CD14-positive monocyte (primary cell): Measurements from ENCODE around the gene TNFSF4. TPM values are rescaled to one million over a fixed set of nuclear protein-coding genes. Genes with fewer than 3 reads are reported as not detected.
A peak's percentile ranks its signal among the peaks of the same experiment; 100 is the strongest.

Experiments used
- DNase-seq, 3 donors: peaks; one replicate each; pipeline ENCODE4 v3.0.0-alpha.2; 2011 to 2022
- H2AFZ ChIP-seq: 2 replicates; pipeline ENCODE4 v1.6.0; 2012; ENCODE audit warnings: mild to moderate bottlenecking, low read depth, low read length, inconsistent platforms; ENCODE audit not compliant: insufficient read depth, poor library complexity, severe bottlenecking
- H3K27ac ChIP-seq, 2 donors: 1 replicate in 1 of 2; 2 replicates in 1 of 2; pipeline ENCODE4 v1.5.1; 2012 to 2013; ENCODE audit warnings: low read length in 2 of 2, control low read depth in 1 of 2, inconsistent platforms in 1 of 2, low read depth in 1 of 2, mild to moderate bottlenecking in 1 of 2
- H3K27me3 ChIP-seq, 2 donors: one replicate each; pipeline versions ENCODE4 v1.6.0 to v1.6.1; 2011 to 2013; ENCODE audit warnings: low read length in 2 of 2; ENCODE audit not compliant: control insufficient read depth in 2 of 2, insufficient read depth in 2 of 2
- H3K36me3 ChIP-seq, 2 donors: replicated peaks in 1 of 2; 1 replicate in 1 of 2; 2 replicates in 1 of 2; pipeline versions ENCODE4 v1.5.1 to v1.6.1; 2012 to 2013; ENCODE audit warnings: low read length in 2 of 2, control low read depth in 1 of 2, inconsistent platforms in 1 of 2, mild to moderate bottlenecking in 1 of 2; ENCODE audit not compliant: insufficient read depth in 2 of 2, control insufficient read depth in 1 of 2
- H3K4me1 ChIP-seq, 2 donors: 1 replicate in 1 of 2; 2 replicates in 1 of 2; pipeline versions ENCODE4 v1.5.1 to v1.6.1; 2012 to 2013; ENCODE audit warnings: low read length in 2 of 2, control low read depth in 1 of 2, inconsistent platforms in 1 of 2, mild to moderate bottlenecking in 1 of 2, moderate library complexity in 1 of 2; ENCODE audit not compliant: insufficient read depth in 2 of 2, control insufficient read depth in 1 of 2
- H3K4me2 ChIP-seq: replicated peaks from 2 replicates; pipeline ENCODE3; 2012; ENCODE audit warnings: low read length, moderate library complexity, mild to moderate bottlenecking; ENCODE audit not compliant: poor library complexity, severe bottlenecking; ENCODE audit errors: extremely low read depth
- H3K4me3 ChIP-seq, 3 experiments: fragments of 200-600 bp in 1 of 3; sonication (generic) in 1 of 3; replicated peaks in 1 of 3; 1 replicate in 2 of 3; 2 replicates in 1 of 3; pipeline ENCODE4 v1.5.1; 2011 to 2013; ENCODE audit warnings: low read length in 3 of 3, mild to moderate bottlenecking in 3 of 3, control low read depth in 2 of 3, low read depth in 2 of 3, inconsistent platforms in 1 of 3, moderate library complexity in 1 of 3
- H3K79me2 ChIP-seq: 2 replicates; pipeline ENCODE4 v1.6.0; 2012; ENCODE audit warnings: mild to moderate bottlenecking, control low read depth, inconsistent platforms, low read length, moderate library complexity; ENCODE audit not compliant: insufficient read depth
- H3K9ac ChIP-seq: 2 replicates; pipeline ENCODE4 v1.6.0; 2017; ENCODE audit warnings: low read length, mild to moderate bottlenecking; ENCODE audit not compliant: insufficient read depth, poor library complexity, severe bottlenecking
- H3K9me3 ChIP-seq, 2 donors: replicated peaks in 1 of 2; 1 replicate in 1 of 2; 2 replicates in 1 of 2; pipeline versions ENCODE4 v1.5.1 to v1.6.1; 2012 to 2013; ENCODE audit warnings: low read length in 2 of 2, control low read depth in 1 of 2; ENCODE audit not compliant: control insufficient read depth in 1 of 2, insufficient read depth in 1 of 2
- H4K20me1 ChIP-seq: 2 replicates; pipeline ENCODE4 v1.6.0; 2012; ENCODE audit warnings: mild to moderate bottlenecking, low read length, control low read depth, moderate library complexity; ENCODE audit not compliant: insufficient read depth
- H3K27ac Mint-ChIP-seq, 7 donors: one replicate each; pipeline ENCODE4 v1.8.0; 2020; ENCODE audit warnings: mild to moderate bottlenecking in 7 of 7, mixed read lengths in 7 of 7, moderate library complexity in 6 of 7, inconsistent platforms in 2 of 7
- H3K27me3 Mint-ChIP-seq, 3 donors: one replicate each; pipeline ENCODE4 v1.8.0; 2021 to 2022; ENCODE audit warnings: low read depth in 3 of 3, mild to moderate bottlenecking in 3 of 3, mixed read lengths in 3 of 3, moderate library complexity in 3 of 3, inconsistent platforms in 1 of 3
- H3K36me3 Mint-ChIP-seq, 2 donors: one replicate each; pipeline ENCODE4 v1.8.0; 2020; ENCODE audit warnings: mixed read lengths in 2 of 2, inconsistent platforms in 1 of 2, mild to moderate bottlenecking in 1 of 2
- H3K4me1 Mint-ChIP-seq: one replicate; pipeline ENCODE4 v1.8.0; 2020; ENCODE audit warnings: mild to moderate bottlenecking, mixed read lengths
- H3K4me3 Mint-ChIP-seq, 2 donors: one replicate each; pipeline ENCODE4 v1.8.0; 2020; ENCODE audit warnings: mild to moderate bottlenecking in 2 of 2, mixed read lengths in 2 of 2, moderate library complexity in 1 of 2
- H3K9me3 Mint-ChIP-seq, 7 donors: one replicate each; pipeline ENCODE4 v1.8.0; 2020 to 2022; ENCODE audit warnings: mixed read lengths in 7 of 7, mild to moderate bottlenecking in 6 of 7, moderate library complexity in 6 of 7, inconsistent platforms in 2 of 7
- WGBS: methylation state at CpG from one replicate; pipeline ENCODE4 v1.1.5; 2013; ENCODE audit warnings: missing lambda C conversion rate; ENCODE audit not compliant: insufficient coverage; 5-methylcytosine and 5-hydroxymethylcytosine counted together
- intact Hi-C, 2 donors: fragments of 100-400 bp; cut with micrococcal nuclease; formaldehyde crosslinking; loops; one replicate each; pipeline versions ENCODE4 v1.15.0 to v1.15.1; 2023
- polyA plus RNA-seq, 3 donors: library from polyadenylated mRNA; depleted of rRNA in 1 of 3; unstranded in 2 of 3; stranded (reverse) in 1 of 3; fragments of 300-500 nt in 2 of 3; fragments of >200 nt in 1 of 3; fragmentation: Illumina TruSeq in 2 of 3; gene quantifications; 1 replicate in 2 of 3; 2 replicates in 1 of 3; pipeline ENCODE4 v1.2.3, GENCODE V29; 2012 to 2021
- TF ChIP-seq, protein P1 (sequence below): fragments of 200-600 bp; IDR thresholded peaks from one replicate; pipeline ENCODE4 v1.8.0; 2022; ENCODE audit warnings: antibody characterized with exemption, mild to moderate bottlenecking

TNFSF4 gene
- polyA plus RNA-seq, 3 donors, result 0.21 to 0.40 (median 0.38) TPM

DNA sequence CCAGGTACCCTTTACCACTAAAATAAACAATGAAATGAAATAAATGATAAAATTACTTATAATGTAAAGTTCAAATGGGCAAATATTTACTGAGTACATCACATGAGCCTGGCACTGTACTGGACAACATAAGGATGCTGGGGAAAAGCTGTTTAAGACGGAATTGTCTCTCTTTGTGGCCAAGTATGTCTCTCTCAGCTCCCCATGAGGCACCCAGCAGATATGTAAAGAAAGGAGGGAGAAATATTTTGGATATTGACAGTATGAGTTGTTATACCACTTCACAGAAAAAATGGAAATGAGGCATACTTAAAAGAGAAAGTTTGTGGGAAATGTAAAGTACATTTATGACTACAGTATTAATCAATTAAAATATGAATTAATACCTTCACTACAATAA, 1.0 kb upstream of the TNFSF4 start:
- H4K20me1 ChIP-seq, result no peaks in the 10 kb centered on the region
- WGBS, result no CpG with 5 or more reads among the region's 1 CpG
- intact Hi-C loops, result no loop called here
- H3K4me3 Mint-ChIP-seq, result no peak overlapping the region
- H3K27ac Mint-ChIP-seq, result no peak overlapping the region
- TF ChIP-seq, protein P1, sequence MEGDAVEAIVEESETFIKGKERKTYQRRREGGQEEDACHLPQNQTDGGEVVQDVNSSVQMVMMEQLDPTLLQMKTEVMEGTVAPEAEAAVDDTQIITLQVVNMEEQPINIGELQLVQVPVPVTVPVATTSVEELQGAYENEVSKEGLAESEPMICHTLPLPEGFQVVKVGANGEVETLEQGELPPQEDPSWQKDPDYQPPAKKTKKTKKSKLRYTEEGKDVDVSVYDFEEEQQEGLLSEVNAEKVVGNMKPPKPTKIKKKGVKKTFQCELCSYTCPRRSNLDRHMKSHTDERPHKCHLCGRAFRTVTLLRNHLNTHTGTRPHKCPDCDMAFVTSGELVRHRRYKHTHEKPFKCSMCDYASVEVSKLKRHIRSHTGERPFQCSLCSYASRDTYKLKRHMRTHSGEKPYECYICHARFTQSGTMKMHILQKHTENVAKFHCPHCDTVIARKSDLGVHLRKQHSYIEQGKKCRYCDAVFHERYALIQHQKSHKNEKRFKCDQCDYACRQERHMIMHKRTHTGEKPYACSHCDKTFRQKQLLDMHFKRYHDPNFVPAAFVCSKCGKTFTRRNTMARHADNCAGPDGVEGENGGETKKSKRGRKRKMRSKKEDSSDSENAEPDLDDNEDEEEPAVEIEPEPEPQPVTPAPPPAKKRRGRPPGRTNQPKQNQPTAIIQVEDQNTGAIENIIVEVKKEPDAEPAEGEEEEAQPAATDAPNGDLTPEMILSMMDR, result no peak
- no peak overlapping the region for H2AFZ ChIP-seq
- H3K27ac ChIP-seq, result no peak overlapping the region
- peaks cover 0 to 3% (median 0%) of the 10 kb centered on the region in 3 donors for H3K27me3 Mint-ChIP-seq
- H3K9me3 Mint-ChIP-seq, result peaks cover 0 to 2% (median 0%) of the 10 kb centered on the region in 7 donors
- H3K9ac ChIP-seq, result no peak overlapping the region
- H3K27me3 ChIP-seq, result no peaks in the 10 kb centered on the region
- H3K9me3 ChIP-seq, result no peaks in the 10 kb centered on the region
- DNase-seq, result no peak
- no peaks in the 10 kb centered on the region for H3K36me3 Mint-ChIP-seq
- H3K4me1 ChIP-seq, result peaks cover 23 to 30% of the 10 kb centered on the region in 2 donors
- H3K4me3 ChIP-seq, result no peak overlapping the region
- no peak overlapping the region for H3K4me2 ChIP-seq
- H3K36me3 ChIP-seq, result no peaks in the 10 kb centered on the region
- no peaks in the 10 kb centered on the region for H3K79me2 ChIP-seq
- peaks cover 36% of the 10 kb centered on the region for H3K4me1 Mint-ChIP-seq

DNA sequence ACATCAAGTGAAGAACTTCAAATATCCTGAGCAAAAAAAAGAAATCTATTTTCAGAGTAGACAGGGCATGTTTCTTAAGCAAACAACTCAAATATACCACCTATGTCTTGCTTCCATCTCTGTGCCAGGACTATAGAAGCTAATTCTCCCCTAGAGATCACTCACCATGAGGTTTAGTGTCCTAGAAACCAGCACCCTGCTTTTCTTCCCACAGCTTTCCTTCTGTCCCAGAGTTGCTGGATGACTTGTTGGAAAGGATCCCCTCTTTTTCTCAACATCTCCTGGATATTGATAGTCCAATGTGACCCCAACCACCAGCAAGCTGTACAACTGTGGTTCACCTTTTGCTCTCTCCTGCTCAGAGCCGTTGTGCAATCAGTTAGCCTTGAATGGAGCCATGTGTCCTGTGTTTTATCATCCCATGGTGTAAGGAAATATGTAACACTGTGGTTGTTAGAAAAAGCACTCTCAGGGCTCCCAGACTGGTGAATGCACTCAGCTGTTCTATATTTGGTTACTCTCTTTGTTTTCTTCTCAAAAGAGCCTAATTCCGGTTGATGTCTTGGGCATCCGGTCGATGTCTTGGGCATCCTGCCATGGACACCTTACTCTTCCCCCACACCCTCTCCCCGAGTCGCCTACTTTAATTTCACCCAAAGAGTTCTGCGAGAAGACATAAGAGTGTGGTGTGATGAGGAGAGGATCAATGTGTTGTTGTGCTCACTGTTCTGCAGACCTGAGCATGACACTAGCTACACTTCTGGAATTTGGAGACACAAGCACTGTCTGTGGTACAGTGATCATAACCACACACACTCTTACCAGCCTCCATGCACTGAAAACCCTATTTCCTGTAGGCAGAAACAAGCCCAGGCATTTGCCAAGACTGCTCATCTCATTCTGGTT, 1.7 kb downstream of the TNFSF4 start:
- Histone ChIP-seq H2AFZ (peak overlapping the region; percentile 37), H3K27ac (no peak overlapping the region), H3K9me3 (no peaks in the 10 kb centered on the region), H3K4me2 (no peak overlapping the region), H3K36me3 (no peaks in the 10 kb centered on the region), H3K4me3 (no peak overlapping the region), H3K27me3 (no peaks in the 10 kb centered on the region), H4K20me1 (no peaks in the 10 kb centered on the region), H3K79me2 (no peaks in the 10 kb centered on the region), H3K9ac (no peak overlapping the region), H3K4me1 (peaks cover 23 to 30% of the 10 kb centered on the region in 2 donors)
- Mint-ChIP-seq H3K4me1 (peaks cover 37% of the 10 kb centered on the region), H3K27me3 (peaks cover 0 to 3% (median 0%) of the 10 kb centered on the region in 3 donors), H3K9me3 (peaks cover 0 to 2% (median 0%) of the 10 kb centered on the region in 7 donors), H3K36me3 (no peaks in the 10 kb centered on the region), H3K27ac (peak overlapping the region in 2 of 7 donors; percentile 70 to 72), H3K4me3 (peak overlapping the region in 1 of 2 donors; percentile 4)
- peak in 1 of 3 donors; percentile 15 for DNase-seq
- no CpG with 5 or more reads among the region's 7 CpGs for WGBS
- intact Hi-C loops, result no loop called here
- TF ChIP-seq, protein P1, result no peak
